ENCODE data around the gene FCHO1.
"Not testable (repeated sequence)": the region's sequence is repeated elsewhere in the genome, so short reads cannot be mapped to it uniquely, and the experiment has no call there.

The FCHO1 gene

GRCh38 chr19:17794731-17795494 lies 43.6 kb downstream of the FCHO1 start, which contains the start of gene B3GNT3:
B3GNT3 (plus strand) TSS chr19:17795138; CDS start chr19:17807808, 12,670 bp downstream.
- DNase-seq (ENCODE audit: low read depth in 2 of 2) = no peak

GRCh38 chr19:17795495-17795856 lies 44.2 kb downstream of the FCHO1 start:
- DNase-seq (ENCODE audit: low read depth in 2 of 2) = no peak

- DNase-seq (ENCODE audit: low read depth in 2 of 2) = no peak
Measured at GRCh38 chr19:17796013-17796837, 44.9 kb downstream of the FCHO1 start.

GRCh38 chr19:17796838-17797423 lies 45.7 kb downstream of the FCHO1 start:
- no peak for DNase-seq (ENCODE audit: low read depth in 2 of 2)

GRCh38 chr19:17797424-17798201 lies 46.3 kb downstream of the FCHO1 start:
- DNase-seq (ENCODE audit: low read depth in 2 of 2) = peak; percentile 34 to 66

- not testable (repeated sequence) for DNase-seq (ENCODE audit: low read depth in 2 of 2)
Measured at GRCh38 chr19:17798599-17798998, 47.3 kb downstream of the FCHO1 start.

GRCh38 chr19:17802137-17802858 lies 51.0 kb downstream of the FCHO1 start:
- no peak for DNase-seq (ENCODE audit: low read depth in 2 of 2)

- no peak for DNase-seq (ENCODE audit: low read depth in 2 of 2)
Measured at GRCh38 chr19:17803264-17803896, 52.1 kb downstream of the FCHO1 start.

- no peak for DNase-seq (ENCODE audit: low read depth in 2 of 2)
Measured at GRCh38 chr19:17805427-17805826, 54.1 kb downstream of the FCHO1 start.

- DNase-seq (ENCODE audit: low read depth in 2 of 2) = no peak
Measured at GRCh38 chr19:17806945-17807344, 55.7 kb downstream of the FCHO1 start.

- no peak for DNase-seq (ENCODE audit: low read depth in 2 of 2)
Measured at GRCh38 chr19:17807731-17808316, 56.5 kb downstream of the FCHO1 start.

GRCh38 chr19:17811103-17811502 lies 59.8 kb downstream of the FCHO1 start:
- DNase-seq (ENCODE audit: low read depth in 2 of 2) = no peak

- no peak for DNase-seq (ENCODE audit: low read depth in 2 of 2)
Measured at GRCh38 chr19:17811681-17812080, 60.4 kb downstream of the FCHO1 start.

- no peak for DNase-seq (ENCODE audit: low read depth in 2 of 2)
Measured at GRCh38 chr19:17812099-17812498, 60.8 kb downstream of the FCHO1 start.

GRCh38 chr19:17817668-17818363 lies 66.5 kb downstream of the FCHO1 start:
- DNase-seq (ENCODE audit: low read depth in 2 of 2) = no peak

GRCh38 chr19:17821190-17821589 lies 69.9 kb downstream of the FCHO1 start, which contains the start of gene INSL3:
INSL3 (minus strand) TSS chr19:17821519; CDS start chr19:17821506, 13 bp downstream.
- DNase-seq (ENCODE audit: low read depth in 2 of 2) = no peak

- DNase-seq (ENCODE audit: low read depth in 2 of 2) = no peak
Measured at GRCh38 chr19:17824339-17824738, 73.1 kb downstream of the FCHO1 start.

GRCh38 chr19:17826508-17827056 lies 75.3 kb downstream of the FCHO1 start:
- DNase-seq (ENCODE audit: low read depth in 2 of 2) = no peak

Data from stimulated activated CD4-positive, alpha-beta T cell treated with anti-CD3 and anti-CD28 coated beads, Interleukin-12 subunit alpha, Interleukin-12 subunit beta, amount 100 ng/mL, for 24 hours (primary cell).